ENCODE data around the gene PCDHGA5. TPM values are rescaled to one million over a fixed set of nuclear protein-coding genes. Genes with fewer than 3 reads are reported as not detected.

The PCDHGA5 gene
- total and polyA plus RNA-seq, 2 of the 8 experiments (the other 6 are each of a cell fraction or from before 2014, with no cell fraction given): 1.1 to 1.3 TPM

DNA sequence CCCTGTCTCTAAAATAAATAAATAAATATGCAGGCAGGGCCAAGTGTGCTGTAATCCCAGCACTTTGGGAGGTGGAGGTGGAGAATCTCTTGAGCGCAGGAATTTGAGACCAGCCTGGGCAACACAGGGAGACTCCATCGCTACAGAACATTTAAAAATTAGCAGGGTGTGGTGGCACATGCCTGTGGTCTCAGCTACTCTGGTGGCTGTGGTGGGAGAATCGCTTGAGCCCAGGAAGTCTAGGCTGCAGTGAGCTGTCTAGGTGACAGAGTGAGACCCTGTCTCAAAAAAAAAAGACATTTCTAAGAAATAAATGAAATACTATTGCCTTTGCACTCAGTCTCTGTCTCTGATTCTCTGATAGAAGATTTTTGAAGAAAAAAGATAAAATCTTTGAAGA, 47.6 kb downstream of the PCDHGA5 start:
- no peak overlapping the region for H3K18ac ChIP-seq (ENCODE audit: extremely low read depth, low read length)
- no peak overlapping the region for H3K4ac ChIP-seq (replicated peaks; ENCODE audit: insufficient read length, low read depth, low read length)
- no peak overlapping the region for H2AK5ac ChIP-seq (ENCODE audit: low read depth, low read length)
- H3K4me3 ChIP-seq (ENCODE audit: extremely low read depth in 1 of 4, insufficient read depth in 2 of 4, low read depth in 3 of 4, low read length in 4 of 4): no peak overlapping the region
- no peak for FAIRE-seq
- H2BK12ac ChIP-seq (ENCODE audit: low read depth, low read length): no peak overlapping the region
- peaks cover 2% of the 10 kb centered on the region; the same call in 1 of the 2 replicates for H3K23me2 ChIP-seq (ENCODE audit: low read depth, low read length)
- no peaks in the 10 kb centered on the region for H3K79me2 ChIP-seq (ENCODE audit: control insufficient read depth in 1 of 2, insufficient read depth in 2 of 2, low read length in 2 of 2)
- H3K4me2 ChIP-seq (ENCODE audit: insufficient read depth in 1 of 2, low read depth in 2 of 2, low read length in 2 of 2): no peak overlapping the region
- H3K27ac ChIP-seq (ENCODE audit: low read depth, low read length): no peak overlapping the region
- no peak overlapping the region for H2BK5ac ChIP-seq (ENCODE audit: low read depth, low read length)
- no peak overlapping the region for H4K5ac ChIP-seq (ENCODE audit: insufficient read length, low read depth, low read length)
- POLR2A ChIA-PET (ENCODE audit: partially characterized antibody): no interaction called here
- H3K27me3 ChIP-seq (replicated peaks in 1 of 4; ENCODE audit: control insufficient read depth in 3 of 4, extremely low read depth in 1 of 4, insufficient read depth in 3 of 4, low read length in 3 of 4): peaks cover 0 to 10% (median 6%) of the 10 kb centered on the region in 4 experiments; a peak in 6 of 7 replicates
- no peak overlapping the region for H3K56ac ChIP-seq (replicated peaks; ENCODE audit: insufficient read length, low read depth, low read length)
- WGBS, 2 experiments (ENCODE audit: extremely low coverage in 1 of 2, insufficient coverage in 1 of 2, insufficient read length in 1 of 2, insufficient replicate concordance in 2 of 2, low coverage in 1 of 2, low lambda C conversion rate in 2 of 2, missing lambda C conversion rate in 1 of 2): 84% methylated on average over 3 of the region's 3 CpGs; no CpG with 5 or more reads in 1 of the 2 experiments
- TF ChIP-seq EGR1 (IDR thresholded peaks at IDR 0.05; ENCODE audit: borderline replicate concordance, low read depth, low read length): no peak
- no peak overlapping the region for H4K91ac ChIP-seq (replicated peaks; ENCODE audit: insufficient read length, low read length)
- H3K9ac ChIP-seq (replicated peaks in 1 of 4; ENCODE audit: extremely low read depth in 1 of 4, low read depth in 3 of 4, low read length in 3 of 4): no peak overlapping the region
- H2BK15ac ChIP-seq (ENCODE audit: low read length): no peak overlapping the region
- no peak overlapping the region for H3K23ac ChIP-seq (ENCODE audit: insufficient read length)
- H2BK120ac ChIP-seq (replicated peaks; ENCODE audit: low read depth, low read length): no peak overlapping the region
- peaks cover 0 to 1% of the 10 kb centered on the region in 2 experiments for H4K20me1 ChIP-seq (replicated peaks in 1 of 2; ENCODE audit: control insufficient read depth in 1 of 2, insufficient read depth in 2 of 2, low read length in 2 of 2)
- H2BK20ac ChIP-seq (ENCODE audit: low read length): no peak overlapping the region
- CTCF ChIA-PET (ENCODE audit: partially characterized antibody): interaction anchor here (0.8 to 23.3 kb wide), 18 partner anchors 10 to 212 kb away, joined by 3 to 1236 read pairs (median 15); partner anchors contain the start of genes PCDHB11, PCDHB14, PCDHGA1 and PCDHGA11
- no peak overlapping the region; the same call in 1 of the 2 replicates for H4K8ac ChIP-seq (ENCODE audit: extremely low read depth, insufficient read depth, low read length)
- H3K14ac ChIP-seq (ENCODE audit: insufficient read length): no peak overlapping the region
- no peak for DNase-seq (ENCODE audit: low read depth in 1 of 2, low spot score in 2 of 2)
- peaks cover 0 to 3% (median 0%) of the 10 kb centered on the region in 4 experiments; a peak in 1 of 8 replicates for H3K36me3 ChIP-seq (ENCODE audit: control insufficient read depth in 2 of 4, insufficient read depth in 4 of 4, low read length in 3 of 4)
- no peaks in the 10 kb centered on the region for H3K79me1 ChIP-seq (ENCODE audit: low read depth, low read length)
- no peaks in the 10 kb centered on the region for H3K4me1 ChIP-seq (replicated peaks in 1 of 4; ENCODE audit: control insufficient read depth in 3 of 4, insufficient read depth in 4 of 4, low read length in 3 of 4)
- H3K9me3 ChIP-seq (ENCODE audit: insufficient read depth in 2 of 2, low read depth in 1 of 2, low read length in 1 of 2): peaks cover 2 to 8% of the 10 kb centered on the region in 2 experiments; a peak in 2 of 4 replicates
- no peak overlapping the region for H2AFZ ChIP-seq (ENCODE audit: low read length)

Measured in H1 (cell line).